T-cell (primary cell): ENCODE data around the gene PDZD7. TPM values are rescaled to one million over a fixed set of nuclear protein-coding genes. Genes with fewer than 3 reads are reported as not detected.

Experiments used
- ATAC-seq, 4 experiments: fragments of 200-7000 bp in 3 of 4; fragments of 150-1000 bp in 1 of 4; cut with Tn5 transposase; replicated peaks in 1 of 4; 1 replicate in 3 of 4; 2 replicates in 1 of 4; pipeline ENCODE4 v1.10.0; 2021; ENCODE audit warnings: moderate library complexity in 3 of 4, mild to moderate bottlenecking in 2 of 4, moderate number of reproducible peaks in 1 of 4
- CTCF ChIA-PET, 2 donors: fragments of 300-600 bp; sonication (Branson Sonifier 250); formaldehyde crosslinking; loops; one replicate each; lab custom pipeline; 2022; ENCODE audit warnings: antibody characterized with exemption in 2 of 2; lab: Charles Lee
- POLR2A ChIA-PET, 2 donors: fragments of 300-600 bp; sonication (Branson Sonifier 250); formaldehyde crosslinking; loops; one replicate each; lab custom pipeline; 2022; ENCODE audit warnings: antibody characterized with exemption in 2 of 2; lab: Charles Lee
- DNase-seq, 35 experiments: peaks; one replicate each; pipeline versions ENCODE4 v3.0.0 to v3.0.0-alpha.2; 2013 to 2023
- H3K27ac ChIP-seq: one replicate; pipeline ENCODE4 v1.5.1; 2013; ENCODE audit warnings: low read length
- H3K27me3 ChIP-seq, 2 experiments: replicated peaks in 1 of 2; 1 replicate in 1 of 2; 2 replicates in 1 of 2; pipeline versions ENCODE4 v1.6.1 to v1.7.0; 2013; ENCODE audit warnings: low read length in 1 of 2, mixed read lengths in 1 of 2; ENCODE audit not compliant: control insufficient read depth in 2 of 2, insufficient read depth in 2 of 2; ENCODE audit errors: extremely low read depth in 1 of 2
- H3K36me3 ChIP-seq, 2 donors: 1 replicate in 1 of 2; 2 replicates in 1 of 2; pipeline versions ENCODE4 v1.6.1 to v1.7.0; 2013; ENCODE audit warnings: low read length in 1 of 2; ENCODE audit not compliant: control insufficient read depth in 2 of 2, insufficient read depth in 1 of 2; ENCODE audit errors: extremely low read depth in 1 of 2
- H3K4me1 ChIP-seq, 2 experiments: 1 replicate in 1 of 2; 2 replicates in 1 of 2; pipeline versions ENCODE4 v1.6.1 to v1.7.0; 2013; ENCODE audit warnings: low read length in 2 of 2, mixed read lengths in 1 of 2; ENCODE audit not compliant: insufficient read depth in 2 of 2, control insufficient read depth in 1 of 2; ENCODE audit errors: extremely low read depth in 1 of 2
- H3K4me3 ChIP-seq, 2 donors: 1 replicate in 1 of 2; 2 replicates in 1 of 2; pipeline versions ENCODE4 v1.5.1 to v1.7.0; 2013; ENCODE audit warnings: mild to moderate bottlenecking in 2 of 2, low read length in 1 of 2, moderate library complexity in 1 of 2; ENCODE audit not compliant: control insufficient read depth in 1 of 2; ENCODE audit errors: extremely low read depth in 1 of 2
- H3K9me3 ChIP-seq: 2 replicates; pipeline ENCODE4 v1.7.0; 2013
- H3K27ac Mint-ChIP-seq, 2 donors: one replicate each; pipeline ENCODE4 v1.8.0; 2020 to 2021; ENCODE audit warnings: mild to moderate bottlenecking in 2 of 2, mixed read lengths in 2 of 2
- H3K27me3 Mint-ChIP-seq, 2 donors: one replicate each; pipeline ENCODE4 v1.8.0; 2021 to 2022; ENCODE audit warnings: mixed read lengths in 2 of 2
- H3K36me3 Mint-ChIP-seq: one replicate; pipeline ENCODE4 v1.8.0; 2021; ENCODE audit warnings: mixed read lengths
- H3K4me1 Mint-ChIP-seq, 3 donors: one replicate each; pipeline ENCODE4 v1.8.0; 2020 to 2022; ENCODE audit warnings: mixed read lengths in 3 of 3, mild to moderate bottlenecking in 1 of 3
- H3K4me3 Mint-ChIP-seq, 3 donors: one replicate each; pipeline ENCODE4 v1.8.0; 2020 to 2022; ENCODE audit warnings: mild to moderate bottlenecking in 3 of 3, mixed read lengths in 3 of 3, moderate library complexity in 3 of 3
- H3K9me3 Mint-ChIP-seq, 3 donors: one replicate each; pipeline ENCODE4 v1.8.0; 2020 to 2022; ENCODE audit warnings: mixed read lengths in 3 of 3
- WGBS: methylation state at CpG from one replicate; pipeline ENCODE4 v1.1.5; 2013; ENCODE audit warnings: missing lambda C conversion rate; ENCODE audit not compliant: insufficient coverage; 5-methylcytosine and 5-hydroxymethylcytosine counted together
- total RNA-seq, 35 experiments: library from RNA in 6 of 35; stranded (reverse) in 6 of 35; fragments of 120-200 nt in 1 of 35; gene quantifications; one replicate each; pipeline versions ENCODE4 v1.2.1 to v1.2.4 and lab custom pipeline; 2013 to 2026

The PDZD7 gene
- total RNA-seq, 5 donors from 2014 or later (not counting 1 experiment from before 2014, with no cell fraction given) = 1.7 to 2.7 (median 2.3) TPM

DNA sequence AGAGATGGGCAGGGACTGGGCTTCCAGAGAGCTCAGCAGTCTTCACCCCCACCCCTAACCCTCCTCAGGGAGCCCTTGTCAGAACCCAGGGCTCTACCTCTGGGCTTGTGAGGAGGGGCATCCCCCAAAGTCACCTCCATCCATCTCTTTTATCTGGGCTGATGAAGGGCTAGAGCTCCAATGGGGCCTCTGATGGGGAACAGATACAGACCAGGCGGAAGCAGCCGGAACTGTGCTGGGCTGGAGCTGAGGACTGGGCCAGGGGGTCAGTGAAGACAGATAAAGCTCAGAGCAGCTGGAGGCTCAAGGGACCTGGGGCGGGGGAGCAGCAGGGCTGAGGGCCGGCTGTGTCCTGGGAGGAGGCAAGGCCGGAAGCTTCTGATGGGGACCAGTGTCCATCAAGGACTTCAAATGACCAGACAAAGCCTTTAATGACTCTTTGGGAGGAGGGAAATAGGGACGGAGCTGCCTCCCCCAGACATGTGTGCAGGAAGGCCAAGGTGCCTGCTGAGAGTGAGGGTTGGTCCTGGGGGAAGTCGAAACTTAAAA lies 41.0 kb upstream of the PDZD7 start:
- peaks cover 37 to 48% of the 10 kb centered on the region in 2 donors for H3K27me3 Mint-ChIP-seq
- H3K4me3 ChIP-seq = no peak overlapping the region
- POLR2A ChIA-PET = no interaction called here
- CTCF ChIA-PET = interaction anchor here in 1 of 2 donors (0.8 kb wide), 1 partner anchor 10 kb away, joined by 4 read pairs; the partner anchor contains the start of gene KAZALD1
- H3K27ac Mint-ChIP-seq = no peak overlapping the region
- ATAC-seq = no peak
- peaks cover 16 to 61% of the 10 kb centered on the region in 2 experiments for H3K27me3 ChIP-seq
- no peaks in the 10 kb centered on the region for H3K36me3 ChIP-seq
- H3K36me3 Mint-ChIP-seq = no peaks in the 10 kb centered on the region
- no peak overlapping the region for H3K4me3 Mint-ChIP-seq
- 83% methylated on average over 7 of the region's 7 CpGs for WGBS
- no peaks in the 10 kb centered on the region for H3K9me3 Mint-ChIP-seq
- no peak for DNase-seq
- no peaks in the 10 kb centered on the region for H3K9me3 ChIP-seq
- H3K4me1 Mint-ChIP-seq = peaks cover 0 to 11% (median 3%) of the 10 kb centered on the region in 3 donors
- H3K27ac ChIP-seq = no peak overlapping the region
- H3K4me1 ChIP-seq = peaks cover 2 to 9% of the 10 kb centered on the region in 2 experiments

DNA sequence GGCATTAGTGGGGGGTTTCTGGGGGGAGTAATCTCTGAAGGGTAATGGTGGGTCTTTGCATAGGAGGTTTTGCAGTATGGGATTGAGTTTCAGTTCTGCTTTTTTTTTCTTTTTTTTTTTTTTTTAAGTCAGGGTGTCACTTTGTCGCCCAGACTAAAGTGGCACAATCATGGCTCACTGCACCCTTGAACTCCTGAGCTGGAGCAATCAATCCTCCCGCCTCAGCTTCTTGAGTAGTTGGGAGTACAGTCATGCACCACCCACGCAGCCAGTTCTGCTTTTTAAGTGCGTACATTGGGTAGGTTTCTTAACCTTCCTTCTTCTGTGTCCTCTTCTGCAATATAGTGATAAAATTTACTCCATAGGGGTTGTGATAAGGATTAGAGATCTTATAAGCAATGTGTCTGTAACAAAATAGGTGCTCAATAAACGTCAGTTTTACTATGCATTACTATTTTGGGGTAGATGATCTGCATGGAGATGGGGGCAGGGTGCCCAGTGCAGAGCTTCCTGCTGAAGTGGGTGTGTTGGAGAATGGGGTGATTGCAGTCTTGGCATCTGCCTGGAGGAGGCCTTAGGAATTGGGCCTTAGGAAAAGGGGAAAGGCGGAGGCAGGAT lies 40.4 kb upstream of the PDZD7 start:
- ATAC-seq = no peak
- Histone ChIP-seq H3K27me3 (peaks cover 16 to 62% of the 10 kb centered on the region in 2 experiments), H3K36me3 (no peaks in the 10 kb centered on the region), H3K9me3 (no peaks in the 10 kb centered on the region), H3K4me1 (peaks cover 4 to 15% of the 10 kb centered on the region in 2 experiments), H3K27ac (no peak overlapping the region), H3K4me3 (no peak overlapping the region)
- peaks cover 36 to 48% of the 10 kb centered on the region in 2 donors for H3K27me3 Mint-ChIP-seq
- H3K9me3 Mint-ChIP-seq = no peaks in the 10 kb centered on the region
- CTCF ChIA-PET = interaction anchor here in 1 of 2 donors (0.5 to 0.8 kb wide), 2 partner anchors 10 to 49 kb away, joined by 4 read pairs; partner anchors contain the start of gene KAZALD1
- H3K4me1 Mint-ChIP-seq = peaks cover 2 to 16% (median 7%) of the 10 kb centered on the region in 3 donors
- H3K27ac Mint-ChIP-seq = no peak overlapping the region
- no peak overlapping the region for H3K4me3 Mint-ChIP-seq
- no peaks in the 10 kb centered on the region for H3K36me3 Mint-ChIP-seq
- peak in 2 of 35 experiments; percentile 10 to 31 for DNase-seq
- POLR2A ChIA-PET = no interaction called here
- WGBS = 25% methylated on average over 1 of the region's 6 CpGs

GRCh38 chr10:101070098-101070497 lies 39.2 kb upstream of the PDZD7 start:
- H3K36me3 Mint-ChIP-seq = no peaks in the 10 kb centered on the region
- Histone ChIP-seq H3K27ac (no peak overlapping the region), H3K36me3 (no peaks in the 10 kb centered on the region), H3K9me3 (no peaks in the 10 kb centered on the region), H3K4me1 (peaks cover 4 to 22% of the 10 kb centered on the region in 2 experiments), H3K27me3 (peaks cover 7 to 62% of the 10 kb centered on the region in 2 experiments), H3K4me3 (no peak overlapping the region)
- peaks cover 37 to 48% of the 10 kb centered on the region in 2 donors for H3K27me3 Mint-ChIP-seq
- POLR2A ChIA-PET = no interaction called here
- CTCF ChIA-PET = interaction anchor here in 1 of 2 donors (1.3 kb wide), 1 partner anchor 72 kb away, joined by 4 read pairs; no protein-coding TSS in a partner anchor
- peaks cover 7 to 23% (median 13%) of the 10 kb centered on the region in 3 donors for H3K4me1 Mint-ChIP-seq
- no peak for ATAC-seq
- no peak for DNase-seq
- no peaks in the 10 kb centered on the region for H3K9me3 Mint-ChIP-seq
- WGBS = 80% methylated on average over 1 of the region's 3 CpGs
- no peak overlapping the region for H3K27ac Mint-ChIP-seq
- no peak overlapping the region for H3K4me3 Mint-ChIP-seq

- ChIA-PET POLR2A (no interaction called here), CTCF (interaction anchor here in 1 of 2 donors (0.7 to 3.6 kb wide), 5 partner anchors 9 to 168 kb away, joined by 3 to 20 read pairs (median 4); no protein-coding TSS in a partner anchor)
- DNase-seq (no peak), ATAC-seq (no peak)
- Mint-ChIP-seq H3K27me3 (peaks cover 42 to 55% of the 10 kb centered on the region in 2 donors), H3K4me1 (peaks cover 7 to 26% (median 13%) of the 10 kb centered on the region in 3 donors), H3K4me3 (no peak overlapping the region), H3K36me3 (no peaks in the 10 kb centered on the region), H3K27ac (no peak overlapping the region), H3K9me3 (no peaks in the 10 kb centered on the region)
- peaks cover 4 to 22% of the 10 kb centered on the region in 2 experiments for H3K4me1 ChIP-seq
- peaks cover 7 to 62% of the 10 kb centered on the region in 2 experiments for H3K27me3 ChIP-seq
- H3K27ac ChIP-seq = no peak overlapping the region
- no peaks in the 10 kb centered on the region for H3K36me3 ChIP-seq
- H3K9me3 ChIP-seq = no peaks in the 10 kb centered on the region
- H3K4me3 ChIP-seq = no peak overlapping the region
- 77% methylated on average over 4 of the region's 5 CpGs for WGBS
Measured at GRCh38 chr10:101069441-101069840, 38.5 kb upstream of the PDZD7 start.

DNA sequence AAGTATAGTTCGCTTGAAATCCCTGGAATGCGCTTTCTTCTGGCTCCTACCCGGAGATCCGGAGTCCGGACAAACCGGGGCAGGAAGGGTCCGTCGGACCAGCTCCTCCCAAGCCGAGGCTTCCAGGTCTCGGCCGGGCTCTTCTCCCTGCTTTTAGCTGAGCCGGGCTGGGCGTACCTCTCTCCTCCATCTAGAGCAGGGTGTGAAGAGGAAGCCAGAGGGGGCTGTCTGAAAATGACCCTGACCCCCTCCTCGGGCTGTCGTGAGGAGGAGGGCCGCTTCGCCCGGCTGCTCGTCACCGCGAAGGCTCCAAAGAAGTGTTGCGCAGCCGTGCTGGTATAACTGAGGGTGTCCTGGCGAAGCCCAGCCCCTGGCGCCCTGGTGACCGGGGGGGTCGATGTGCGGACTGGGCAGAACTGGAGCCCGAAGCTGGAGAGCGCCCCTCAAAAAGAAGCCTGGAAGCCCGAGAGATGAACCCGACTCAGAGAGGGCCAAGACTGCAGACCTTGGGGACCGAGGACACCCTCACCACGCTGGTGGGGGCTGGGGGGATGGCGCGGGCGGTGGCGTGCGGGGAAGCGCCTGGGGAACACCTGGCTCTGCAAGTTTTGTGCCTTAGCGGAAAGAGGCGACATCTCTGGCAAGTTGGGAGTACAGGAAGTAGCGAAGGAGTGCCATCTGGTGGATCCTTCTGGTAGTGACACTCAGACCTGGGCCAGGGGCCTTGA lies 36.6 kb upstream of the PDZD7 start:
- H3K27ac ChIP-seq = no peak overlapping the region
- no peaks in the 10 kb centered on the region for H3K36me3 ChIP-seq
- ATAC-seq (peak; percentile 74 to 81 (median 77)), DNase-seq (peak; percentile 31 to 87 (median 59))
- ChIA-PET CTCF (interaction anchor here (0.6 to 3.6 kb wide), 8 partner anchors 7 to 368 kb away, joined by 3 to 20 read pairs (median 4); no protein-coding TSS in a partner anchor), POLR2A (no interaction called here)
- H3K4me3 Mint-ChIP-seq = peak overlapping the region; percentile 82 to 85 (median 84)
- no peaks in the 10 kb centered on the region for H3K9me3 Mint-ChIP-seq
- H3K4me1 Mint-ChIP-seq = peaks cover 7 to 37% (median 22%) of the 10 kb centered on the region in 3 donors
- peaks cover 37 to 49% of the 10 kb centered on the region in 2 donors for H3K27me3 Mint-ChIP-seq
- H3K36me3 Mint-ChIP-seq = no peaks in the 10 kb centered on the region
- H3K27me3 ChIP-seq = peaks cover 8 to 61% of the 10 kb centered on the region in 2 experiments
- peaks cover 6 to 36% of the 10 kb centered on the region in 2 experiments for H3K4me1 ChIP-seq
- WGBS = 2% methylated on average over 40 of the region's 43 CpGs
- no peak overlapping the region for H3K27ac Mint-ChIP-seq
- peak overlapping the region; percentile 57 to 61 for H3K4me3 ChIP-seq
- H3K9me3 ChIP-seq = no peaks in the 10 kb centered on the region

- ChIA-PET CTCF (interaction anchor here (0.6 to 3.6 kb wide), 7 partner anchors 9 to 369 kb away, joined by 3 to 20 read pairs (median 4); no protein-coding TSS in a partner anchor), POLR2A (no interaction called here)
- Mint-ChIP-seq H3K9me3 (no peaks in the 10 kb centered on the region), H3K27me3 (peaks cover 36 to 43% of the 10 kb centered on the region in 2 donors), H3K4me1 (peaks cover 10 to 43% (median 28%) of the 10 kb centered on the region in 3 donors), H3K36me3 (no peaks in the 10 kb centered on the region), H3K27ac (no peak overlapping the region), H3K4me3 (peak overlapping the region; percentile 82 to 85 (median 84))
- no peak for ATAC-seq
- Histone ChIP-seq H3K27ac (no peak overlapping the region), H3K4me1 (peaks cover 11 to 42% of the 10 kb centered on the region in 2 experiments), H3K36me3 (no peaks in the 10 kb centered on the region), H3K9me3 (no peaks in the 10 kb centered on the region), H3K27me3 (peaks cover 8 to 61% of the 10 kb centered on the region in 2 experiments), H3K4me3 (peak overlapping the region; percentile 60 to 61)
- no peak for DNase-seq
- no CpG with 5 or more reads among the region's 31 CpGs for WGBS
Measured at GRCh38 chr10:101066896-101067355, 36.0 kb upstream of the PDZD7 start.
